Daoy (cell line): ENCODE measurements around the gene SLC22A31. TPM values are rescaled to one million over a fixed set of nuclear protein-coding genes. Genes with fewer than 3 reads are reported as not detected.
A peak's percentile ranks its signal among the peaks of the same experiment; 100 is the strongest.

Experiments
- DNase-seq: peaks from one replicate; pipeline ENCODE4 v3.0.0-alpha.2; 2015; ENCODE audit warnings: low read depth
- total RNA-seq: library from RNA; depleted of rRNA; stranded (reverse); fragments of >200 nt; shearing (Covaris generic); gene quantifications from 2 replicates; pipeline ENCODE4 v1.2.3, GENCODE V29; 2014

Gene SLC22A31
- total RNA-seq, 1 experiment from 2014 or later, result not detected

DNA sequence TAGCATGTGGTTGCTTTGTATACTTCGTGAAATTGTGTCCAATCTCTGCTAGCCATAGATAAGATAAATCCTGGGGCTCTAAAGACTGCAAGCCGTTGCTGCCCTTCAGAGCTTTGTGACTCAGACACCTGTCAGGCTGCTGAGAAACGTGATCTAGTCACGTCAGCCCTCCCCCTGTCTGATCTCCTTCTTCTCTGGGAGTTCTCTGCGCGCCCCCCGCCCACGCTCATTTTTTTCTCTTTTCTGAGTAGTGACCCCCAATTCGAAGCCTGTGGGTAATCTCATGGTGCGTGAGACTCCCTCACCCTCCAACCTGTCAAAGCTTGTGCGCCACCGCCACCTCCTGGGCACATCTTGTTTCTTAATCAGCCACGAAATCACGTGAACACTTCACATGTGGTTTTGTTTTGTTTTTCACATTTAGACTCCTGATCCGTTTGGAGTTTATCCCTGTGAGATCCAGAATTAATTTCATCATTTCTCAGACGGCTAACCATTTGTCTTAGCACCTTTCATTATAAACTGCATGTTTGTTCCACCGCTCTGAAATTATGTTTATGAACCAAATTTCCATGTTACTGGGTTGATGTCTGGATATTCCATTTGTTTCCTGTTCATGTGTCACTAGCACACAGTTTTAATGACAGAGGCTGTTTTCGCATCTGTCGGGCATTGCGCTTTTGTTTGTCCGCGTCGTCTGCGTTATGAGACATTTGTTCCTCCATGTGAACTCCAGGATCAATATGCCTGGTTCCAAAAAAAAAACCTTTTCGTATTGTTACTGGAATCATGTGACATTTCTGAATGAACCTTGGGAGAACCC is 16.2 kb upstream of the SLC22A31 start:
- DNase-seq, result peak; percentile 73

DNA sequence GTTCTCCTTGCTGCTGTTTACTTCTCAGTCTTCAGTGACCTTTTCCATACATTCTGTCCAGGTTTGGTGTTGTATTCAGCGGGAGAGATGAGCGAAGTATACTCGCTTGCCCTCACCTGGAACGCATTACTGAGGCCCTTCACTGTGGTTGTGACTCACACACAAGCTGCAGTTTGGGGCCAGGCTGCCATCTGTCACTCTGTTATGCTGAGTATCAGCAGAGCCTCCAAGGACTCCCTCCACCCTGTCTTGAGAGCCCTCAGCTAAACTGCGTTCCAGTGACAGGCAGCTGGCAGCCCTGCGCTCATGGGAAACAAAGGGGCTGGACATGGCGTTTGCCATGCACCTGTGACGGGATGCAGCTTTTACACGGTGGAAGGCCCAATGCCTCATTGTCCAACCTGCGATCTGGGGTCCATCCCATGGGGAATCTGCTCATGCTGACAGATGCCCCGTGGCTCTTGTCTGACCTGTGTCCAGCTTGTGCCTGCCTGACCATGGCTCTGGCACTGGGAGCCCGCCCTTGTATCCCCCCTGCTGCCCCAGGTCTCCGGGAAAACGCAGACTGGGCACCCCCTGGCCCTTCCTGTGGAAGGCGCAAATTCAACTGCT is 10.7 kb upstream of the SLC22A31 start:
- peak; percentile 52 for DNase-seq

GRCh38 chr16:89210165-89210903 is 10.0 kb upstream of the SLC22A31 start:
- DNase-seq, result no peak

GRCh38 chr16:89209522-89210044 is 9.2 kb upstream of the SLC22A31 start:
- no peak for DNase-seq

DNA sequence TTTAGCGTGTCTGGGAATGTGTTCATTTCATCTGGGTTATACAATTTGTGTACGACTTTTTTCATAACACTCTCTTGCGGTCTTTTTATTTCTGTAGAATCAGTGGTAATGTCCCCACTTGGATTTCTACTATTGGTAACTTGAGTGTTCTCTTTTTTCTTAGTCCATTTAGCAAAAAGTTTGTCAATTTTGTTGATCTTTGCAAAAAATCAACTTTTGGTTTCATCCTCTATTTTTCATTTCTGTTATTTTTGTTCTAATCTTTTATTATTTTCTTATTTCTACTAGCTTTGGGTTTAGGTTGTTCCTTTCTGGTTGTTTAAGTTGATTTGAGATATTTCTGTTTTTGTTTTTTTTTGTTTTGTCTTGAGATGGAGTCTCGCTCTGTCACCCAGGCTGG is 7.7 kb upstream of the SLC22A31 start:
- DNase-seq, result no peak

DNA sequence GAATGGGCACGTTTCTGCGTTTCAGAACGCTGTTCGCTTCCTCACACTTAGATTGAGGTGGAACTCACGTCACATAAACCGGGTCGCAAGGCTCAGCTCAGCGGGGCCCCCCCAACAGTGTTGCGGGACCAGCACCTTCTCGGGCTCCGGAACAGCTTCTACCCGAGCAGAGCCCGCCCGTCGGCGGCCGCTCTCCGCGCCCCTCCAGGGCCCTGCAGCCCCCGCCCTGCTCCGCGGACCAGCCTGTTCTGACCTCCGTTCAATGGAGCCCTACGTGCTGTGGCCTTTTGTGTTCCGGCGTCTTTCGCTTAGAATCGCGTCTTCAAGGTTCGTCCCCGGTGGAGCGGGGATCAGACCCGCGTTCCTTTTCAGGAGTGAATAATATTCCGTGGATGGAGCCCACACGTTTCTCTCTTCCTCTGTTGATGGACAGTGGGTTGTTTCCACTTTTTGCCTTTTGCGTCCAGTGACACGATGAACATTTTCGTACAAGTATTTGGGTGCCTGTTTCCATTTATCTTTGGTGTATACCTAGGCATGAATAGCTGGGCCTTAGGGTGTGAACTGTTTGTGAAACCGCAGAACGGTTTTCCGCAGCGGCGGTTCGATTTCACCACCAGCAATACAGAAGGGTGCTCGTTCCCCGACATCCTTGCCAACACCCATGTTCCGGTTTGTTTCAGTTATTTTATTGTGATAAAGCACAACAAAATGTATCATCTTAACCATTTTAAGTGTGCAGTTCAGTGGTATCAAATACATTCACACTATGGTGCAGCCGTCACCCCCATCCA is 2.3 kb upstream of the SLC22A31 start:
- DNase-seq, result no peak

- DNase-seq, result peak; percentile 60
Measured at GRCh38 chr16:89201439-89202377, 1.4 kb upstream of the SLC22A31 start.

DNA sequence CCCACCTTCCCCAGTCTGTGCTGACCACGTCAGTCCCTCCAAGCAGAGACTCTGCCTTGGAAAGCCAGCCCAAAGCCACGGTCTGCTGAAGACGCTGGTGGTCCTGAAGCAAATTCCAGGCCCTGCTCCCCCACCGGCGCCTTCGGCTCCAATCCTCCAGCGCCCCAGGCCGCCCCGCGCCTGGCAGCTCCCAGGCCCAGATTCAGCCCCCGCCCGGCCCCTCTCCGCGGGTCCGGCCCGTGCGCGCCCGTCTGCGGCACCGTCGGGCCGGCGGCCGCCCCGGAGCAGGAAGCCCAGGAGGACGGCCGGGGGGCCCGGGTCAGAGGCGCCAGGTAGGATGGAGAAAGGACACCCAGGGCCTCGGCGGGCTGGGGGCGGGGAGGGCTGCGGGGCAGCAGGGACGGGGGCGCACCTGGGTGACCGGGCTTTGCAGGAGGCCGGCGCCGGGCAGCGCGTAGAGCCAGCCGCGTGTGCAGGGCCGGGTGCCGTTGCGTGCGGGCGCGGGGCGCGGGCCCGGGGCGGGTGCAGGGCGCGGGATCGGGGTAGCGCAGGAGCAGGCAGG is 594 bp upstream of the SLC22A31 start:
- peak; percentile 4 for DNase-seq

- DNase-seq, result no peak
Measured at GRCh38 chr16:89199241-89200123, 855 bp downstream of the SLC22A31 start.

GRCh38 chr16:89198417-89199240 is 1.7 kb downstream of the SLC22A31 start:
- DNase-seq, result no peak

DNA sequence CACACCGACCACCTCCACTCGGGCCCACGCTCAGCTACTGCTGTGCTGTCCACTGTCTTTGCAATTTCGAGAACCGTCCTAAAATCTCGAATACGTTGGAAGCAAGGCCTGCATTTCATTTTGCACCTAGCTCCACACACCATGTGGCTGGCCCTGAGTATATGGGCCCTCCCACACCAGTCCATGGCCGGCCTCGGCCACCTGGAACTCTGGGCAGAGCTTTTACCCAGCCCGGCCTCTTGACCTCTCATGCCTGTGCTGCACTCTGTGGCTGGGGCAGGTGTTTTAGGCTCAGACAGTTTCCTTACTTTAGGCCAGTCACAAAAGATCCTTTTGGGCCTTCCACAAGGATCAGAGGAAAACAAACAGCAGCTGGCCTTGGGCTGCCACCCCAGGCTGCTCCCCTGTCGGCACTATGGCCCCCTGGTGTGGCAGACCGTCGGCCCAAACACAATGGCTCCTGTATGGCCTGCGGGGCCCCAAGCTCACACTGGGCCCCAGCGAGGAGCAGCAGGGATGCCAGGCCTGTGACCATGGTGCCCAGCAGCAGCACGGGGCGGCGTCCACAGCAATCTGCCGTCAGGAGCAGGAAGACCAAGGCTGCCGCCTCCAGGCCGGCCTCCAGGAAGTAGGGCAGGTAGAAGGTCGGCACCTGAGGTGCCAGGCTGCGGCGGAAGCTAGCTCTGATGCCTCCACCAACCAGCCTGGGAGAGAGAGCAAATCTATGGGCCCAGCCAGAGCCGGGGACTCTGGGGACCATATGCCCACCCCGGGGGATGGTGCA is 2.5 kb downstream of the SLC22A31 start:
- DNase-seq, result no peak

DNA sequence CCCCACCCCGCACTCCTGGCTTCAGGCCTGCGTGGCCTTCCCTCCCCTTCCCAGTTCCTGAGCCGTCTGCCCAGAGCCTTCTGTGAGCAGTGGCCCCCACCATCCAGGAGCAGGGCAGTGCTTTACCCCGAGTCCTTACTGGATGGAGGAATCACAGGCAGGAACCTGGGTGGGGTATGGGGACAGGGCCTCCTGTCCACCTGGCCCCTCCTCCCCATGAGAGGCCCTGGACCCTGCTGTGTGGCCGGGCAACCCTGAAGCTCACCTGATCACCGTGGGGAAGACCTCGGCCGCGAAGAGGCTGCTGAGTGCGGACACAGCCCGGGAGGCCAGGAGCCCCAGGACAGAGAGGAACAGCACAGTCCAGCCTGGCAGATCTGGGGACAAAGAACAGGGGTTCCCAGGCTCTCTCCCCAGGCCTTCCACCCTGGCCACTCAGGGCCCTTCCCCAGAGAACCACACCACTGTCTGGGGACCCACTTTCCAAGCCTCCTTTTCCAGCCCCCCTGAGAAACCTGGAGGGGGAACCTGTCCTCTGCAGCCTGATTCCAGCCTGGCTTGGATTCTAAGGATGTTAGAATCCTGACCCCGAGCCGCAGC is 3.2 kb downstream of the SLC22A31 start:
- no peak for DNase-seq

GRCh38 chr16:89195521-89196171 is 4.7 kb downstream of the SLC22A31 start:
- no peak for DNase-seq

DNA sequence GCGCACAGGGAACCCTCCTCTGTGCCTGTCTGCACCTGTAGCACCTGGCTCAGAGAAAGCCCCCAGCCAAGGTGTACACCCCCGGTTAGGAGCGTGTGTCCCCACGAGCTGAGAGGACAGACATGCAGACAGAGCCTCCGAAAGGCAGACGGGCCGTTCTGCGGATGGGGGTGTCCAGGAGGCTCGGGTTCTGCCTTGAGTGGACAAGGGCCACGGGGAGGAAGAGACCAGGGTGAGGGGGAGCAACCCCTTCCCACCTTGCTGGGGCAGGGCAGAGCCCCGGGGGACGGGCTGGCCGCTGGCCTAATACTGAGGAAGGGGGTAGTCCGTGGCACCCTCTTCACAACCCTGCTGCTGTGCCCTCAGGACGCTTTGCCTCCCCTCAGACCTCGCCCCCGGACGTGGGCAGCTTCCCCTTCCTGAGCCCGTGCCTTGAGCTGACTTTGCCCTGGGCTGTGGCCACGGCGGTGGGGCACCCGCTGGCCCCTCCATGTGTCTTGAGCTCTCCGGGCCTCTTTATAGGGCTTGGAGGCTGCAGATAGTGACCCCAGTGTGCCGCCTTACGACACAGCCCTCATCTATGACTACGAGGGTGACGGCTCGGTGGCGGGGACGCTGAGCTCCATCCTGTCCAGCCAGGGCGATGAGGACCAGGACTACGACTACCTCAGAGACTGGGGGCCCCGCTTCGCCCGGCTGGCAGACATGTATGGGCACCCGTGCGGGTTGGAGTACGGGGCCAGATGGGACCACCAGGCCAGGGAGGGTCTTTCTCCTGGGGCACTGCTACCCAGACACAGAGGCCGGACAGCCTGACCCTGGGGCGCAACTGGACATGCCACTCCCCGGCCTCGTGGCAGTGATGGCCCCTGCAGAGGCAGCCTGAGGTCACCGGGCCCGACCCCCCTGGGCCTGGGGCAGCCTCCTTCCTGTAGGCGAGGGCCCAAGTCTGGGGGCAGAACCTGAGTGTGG is 5.7 kb downstream of the SLC22A31 start:
- DNase-seq, result peak; percentile 1
